OCI-LY3 (cell line): Measurements from ENCODE around the gene CTNNA1.

Source experiments
- CTCF ChIP-seq: fragments of 200-600, 300-600 bp; sonication (generic); IDR thresholded peaks from 2 replicates; pipeline ENCODE4 v1.5.1; 2014; ENCODE audit warnings: antibody characterized with exemption, low read length, low read depth
- EZH2phosphoT487 ChIP-seq: fragments of 200-600 bp; shearing (Covaris generic); IDR thresholded peaks from 2 replicates; pipeline ENCODE4 v1.6.1; 2018; ENCODE audit warnings: antibody characterized with exemption, mixed run types, low read depth

GRCh38 chr5:138942066-138942465 lies 188.8 kb downstream of the CTNNA1 start:
- TF ChIP-seq CTCF (no peak), EZH2phosphoT487 (no peak)
